Trophoblast cell (in vitro differentiated cells and primary cell): ENCODE measurements around the gene TNIK.

ENCODE experiments used
- DNase-seq, 2 donors: peaks; one replicate each; pipeline ENCODE4 v3.0.0-alpha.2; 2016
- H2AFZ ChIP-seq: 2 replicates; pipeline ENCODE4 v1.6.1; 2013; ENCODE audit warnings: low read length, moderate library complexity, mild to moderate bottlenecking; ENCODE audit not compliant: insufficient read depth, poor library complexity
- H2AK5ac ChIP-seq: 2 replicates; pipeline ENCODE4 v1.6.1; 2013; ENCODE audit warnings: mild to moderate bottlenecking, low read length
- H2BK120ac ChIP-seq: 2 replicates; pipeline ENCODE4 v1.6.1; 2013; ENCODE audit warnings: low read length, mild to moderate bottlenecking, moderate library complexity; ENCODE audit not compliant: insufficient read depth, poor library complexity
- H2BK12ac ChIP-seq: 2 replicates; pipeline ENCODE4 v1.6.1; 2013; ENCODE audit warnings: mild to moderate bottlenecking, low read length, moderate library complexity
- H2BK5ac ChIP-seq: 2 replicates; pipeline ENCODE4 v1.6.1; 2013; ENCODE audit warnings: low read length, low read depth, moderate library complexity, mild to moderate bottlenecking; ENCODE audit not compliant: poor library complexity
- H3K14ac ChIP-seq: 2 replicates; pipeline ENCODE4 v1.6.1; 2013; ENCODE audit warnings: mild to moderate bottlenecking, low read length
- H3K18ac ChIP-seq: 2 replicates; pipeline ENCODE4 v1.6.1; 2013; ENCODE audit warnings: mild to moderate bottlenecking, low read length
- H3K23ac ChIP-seq: 2 replicates; pipeline ENCODE4 v1.6.1; 2013; ENCODE audit warnings: low read length
- H3K27ac ChIP-seq: 2 replicates; pipeline ENCODE4 v1.5.1; 2013; ENCODE audit warnings: low read depth, mild to moderate bottlenecking, inconsistent platforms, low read length, moderate library complexity
- H3K27me3 ChIP-seq: 2 replicates; pipeline ENCODE4 v1.6.1; 2013; ENCODE audit warnings: inconsistent platforms, mild to moderate bottlenecking, low read length, moderate library complexity; ENCODE audit not compliant: insufficient read depth
- H3K36me3 ChIP-seq, 2 experiments: 1 replicate in 1 of 2; 2 replicates in 1 of 2; pipeline ENCODE4 v1.6.1; 2013; ENCODE audit warnings: low read length in 2 of 2, mild to moderate bottlenecking in 2 of 2, moderate library complexity in 1 of 2; ENCODE audit not compliant: insufficient read depth in 2 of 2, control insufficient read depth in 1 of 2
- H3K4ac ChIP-seq: 2 replicates; pipeline ENCODE4 v1.6.1; 2013; ENCODE audit warnings: low read depth, mild to moderate bottlenecking, low read length, moderate library complexity
- H3K4me1 ChIP-seq, 2 experiments: 1 replicate in 1 of 2; 2 replicates in 1 of 2; pipeline ENCODE4 v1.6.1; 2013; ENCODE audit warnings: low read length in 2 of 2, mild to moderate bottlenecking in 2 of 2, moderate library complexity in 1 of 2; ENCODE audit not compliant: insufficient read depth in 2 of 2, control insufficient read depth in 1 of 2
- H3K4me2 ChIP-seq: 2 replicates; pipeline ENCODE4 v1.6.1; 2013; ENCODE audit warnings: inconsistent platforms, mild to moderate bottlenecking, low read length, moderate library complexity
- H3K4me3 ChIP-seq: 2 replicates; pipeline ENCODE4 v1.5.1; 2013; ENCODE audit warnings: mild to moderate bottlenecking, low read depth, low read length, inconsistent platforms
- H3K79me1 ChIP-seq: one replicate; pipeline ENCODE4 v1.6.1; 2013; ENCODE audit warnings: low read length
- H3K79me2 ChIP-seq: 2 replicates; pipeline ENCODE4 v1.6.1; 2013; ENCODE audit warnings: low read length, mild to moderate bottlenecking; ENCODE audit not compliant: control insufficient read depth, insufficient read depth, poor library complexity
- H3K9ac ChIP-seq: 2 replicates; pipeline ENCODE4 v1.6.1; 2013; ENCODE audit warnings: mild to moderate bottlenecking, low read length
- H3K9me3 ChIP-seq: 2 replicates; pipeline ENCODE4 v1.6.1; 2013; ENCODE audit warnings: low read depth, mild to moderate bottlenecking, control low read depth, inconsistent platforms, low read length; ENCODE audit not compliant: insufficient read depth
- H4K12ac ChIP-seq: 2 replicates; pipeline ENCODE4 v1.6.1; 2013; ENCODE audit warnings: low read depth, mild to moderate bottlenecking, low read length, moderate library complexity
- H4K8ac ChIP-seq: 2 replicates; pipeline ENCODE4 v1.6.1; 2013; ENCODE audit warnings: low read depth, mild to moderate bottlenecking, low read length, moderate library complexity
- H4K91ac ChIP-seq: one replicate; pipeline ENCODE4 v1.6.1; 2013; ENCODE audit warnings: low read depth, mild to moderate bottlenecking, low read length, moderate library complexity
- WGBS: extraction: QIAGEN DNeasy Blood & Tissue Kit; methylation state at CpG from one replicate; pipeline ENCODE4 v1.1.7; 2013; ENCODE audit warnings: missing lambda C conversion rate; ENCODE audit not compliant: insufficient read length, insufficient coverage; ENCODE audit errors: extremely low coverage; 5-methylcytosine and 5-hydroxymethylcytosine counted together

TNIK gene

GRCh38 chr3:171054231-171054630, 406.0 kb downstream of the TNIK start:
- Histone ChIP-seq H3K27me3 (no peaks in the 10 kb centered on the region), H4K12ac (no peak overlapping the region), H3K4ac (no peak overlapping the region), H3K9ac (no peak overlapping the region), H3K36me3 (no peaks in the 10 kb centered on the region), H3K23ac (no peak overlapping the region), H2BK12ac (no peak overlapping the region), H4K8ac (no peak overlapping the region), H2AK5ac (no peak overlapping the region), H3K18ac (no peak overlapping the region), H3K14ac (no peak overlapping the region), H3K4me3 (no peak overlapping the region), H2BK5ac (no peak overlapping the region), H2AFZ (no peak overlapping the region), H2BK120ac (no peak overlapping the region), H3K4me1 (no peaks in the 10 kb centered on the region), H3K79me2 (no peaks in the 10 kb centered on the region), H3K27ac (no peak overlapping the region), H3K9me3 (no peaks in the 10 kb centered on the region), H4K91ac (no peak overlapping the region), H3K79me1 (no peaks in the 10 kb centered on the region), H3K4me2 (no peak overlapping the region)
- DNase-seq = no peak
- WGBS = no CpG with 5 or more reads among the region's 1 CpG

- no peaks in the 10 kb centered on the region for H3K9me3 ChIP-seq
- no peak overlapping the region for H3K4me2 ChIP-seq
- peak in 1 of 2 donors; percentile 66 for DNase-seq
- H3K27me3 ChIP-seq = no peaks in the 10 kb centered on the region
- H2BK120ac ChIP-seq = no peak overlapping the region
- H2AK5ac ChIP-seq = no peak overlapping the region
- H3K23ac ChIP-seq = no peak overlapping the region
- no peak overlapping the region for H3K4ac ChIP-seq
- no peak overlapping the region for H3K18ac ChIP-seq
- no peak overlapping the region for H4K8ac ChIP-seq
- H3K79me1 ChIP-seq = no peaks in the 10 kb centered on the region
- no peaks in the 10 kb centered on the region for H3K36me3 ChIP-seq
- H2BK12ac ChIP-seq = no peak overlapping the region
- H3K27ac ChIP-seq = no peak overlapping the region
- no peaks in the 10 kb centered on the region for H3K79me2 ChIP-seq
- no peak overlapping the region for H2BK5ac ChIP-seq
- H4K91ac ChIP-seq = no peak overlapping the region
- H2AFZ ChIP-seq = no peak overlapping the region
- H3K14ac ChIP-seq = no peak overlapping the region
- no peak overlapping the region for H4K12ac ChIP-seq
- WGBS = no CpG with 5 or more reads among the region's 6 CpGs
- H3K4me1 ChIP-seq = no peaks in the 10 kb centered on the region
- no peak overlapping the region for H3K9ac ChIP-seq
- no peak overlapping the region for H3K4me3 ChIP-seq
Measured at GRCh38 chr3:171049861-171050444, 410.3 kb downstream of the TNIK start.

- Histone ChIP-seq H3K27ac (no peak overlapping the region), H3K4me3 (no peak overlapping the region), H3K27me3 (no peaks in the 10 kb centered on the region), H3K18ac (no peak overlapping the region), H3K79me2 (no peaks in the 10 kb centered on the region), H3K36me3 (no peaks in the 10 kb centered on the region), H4K91ac (no peak overlapping the region), H2BK5ac (no peak overlapping the region), H4K8ac (no peak overlapping the region), H3K9me3 (no peaks in the 10 kb centered on the region), H3K9ac (no peak overlapping the region), H2AK5ac (no peak overlapping the region), H2BK12ac (no peak overlapping the region), H3K4ac (no peak overlapping the region), H3K79me1 (no peaks in the 10 kb centered on the region), H3K23ac (no peak overlapping the region), H2BK120ac (no peak overlapping the region), H4K12ac (no peak overlapping the region), H3K4me1 (no peaks in the 10 kb centered on the region), H3K4me2 (no peak overlapping the region), H3K14ac (no peak overlapping the region), H2AFZ (no peak overlapping the region)
- peak in 1 of 2 donors; percentile 52 for DNase-seq
- WGBS = no CpG with 5 or more reads among the region's 4 CpGs
Measured at GRCh38 chr3:171046760-171047159, 413.4 kb downstream of the TNIK start.

GRCh38 chr3:171044835-171045793, 415.1 kb downstream of the TNIK start:
- Histone ChIP-seq H2AK5ac (no peak overlapping the region), H3K9me3 (no peaks in the 10 kb centered on the region), H2BK5ac (no peak overlapping the region), H2BK12ac (no peak overlapping the region), H3K9ac (no peak overlapping the region), H4K91ac (no peak overlapping the region), H2BK120ac (no peak overlapping the region), H3K4ac (no peak overlapping the region), H2AFZ (no peak overlapping the region), H3K27me3 (no peaks in the 10 kb centered on the region), H3K4me3 (no peak overlapping the region), H3K79me1 (no peaks in the 10 kb centered on the region), H4K12ac (no peak overlapping the region), H4K8ac (no peak overlapping the region), H3K4me2 (no peak overlapping the region), H3K23ac (no peak overlapping the region), H3K4me1 (no peaks in the 10 kb centered on the region), H3K27ac (no peak overlapping the region), H3K14ac (no peak overlapping the region), H3K36me3 (no peaks in the 10 kb centered on the region), H3K18ac (no peak overlapping the region), H3K79me2 (no peaks in the 10 kb centered on the region)
- WGBS = no CpG with 5 or more reads among the region's 14 CpGs
- peak; percentile 38 to 72 for DNase-seq
